Neural cell (in vitro differentiated cells): ENCODE results near the gene PXDN.

Source experiments
- EZH2 ChIP-seq: fragments of 200-600, 300-800 bp; shearing (Covaris generic), sonication (generic); IDR thresholded peaks from 2 replicates; pipeline ENCODE4 v1.6.1; 2014; ENCODE audit warnings: antibody characterized with exemption, low read length, borderline replicate concordance, mild to moderate bottlenecking; ENCODE audit not compliant: insufficient read depth, poor library complexity, severe bottlenecking
- TF ChIP-seq, protein P1 (sequence below): fragments of 450-650 bp; IDR thresholded peaks from 2 replicates; pipeline ENCODE4 v1.5.1; 2014; ENCODE audit warnings: antibody characterized with exemption, mild to moderate bottlenecking, moderate library complexity; ENCODE audit not compliant: poor library complexity, severe bottlenecking

DNA sequence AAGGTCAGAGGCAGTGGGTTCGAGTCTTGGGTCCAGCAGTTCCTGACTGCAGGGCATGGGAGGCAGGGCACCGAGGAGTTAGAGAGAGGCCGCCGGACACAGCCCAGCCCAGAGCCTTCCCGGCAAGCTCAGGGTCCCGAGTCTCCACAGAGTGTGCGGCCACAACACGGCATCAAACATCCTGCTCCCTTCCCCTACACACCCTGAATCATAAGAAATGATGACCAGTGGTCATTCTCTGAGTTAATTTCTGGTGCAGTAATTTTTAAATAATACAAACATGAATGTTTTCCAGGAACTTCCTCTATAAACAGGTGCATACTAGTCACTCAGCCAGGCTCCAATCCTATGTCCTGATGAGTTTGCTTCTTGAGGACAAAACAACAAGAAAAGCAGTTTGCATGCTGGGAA lies 118.0 kb downstream of the PXDN start:
- TF ChIP-seq, protein P1, sequence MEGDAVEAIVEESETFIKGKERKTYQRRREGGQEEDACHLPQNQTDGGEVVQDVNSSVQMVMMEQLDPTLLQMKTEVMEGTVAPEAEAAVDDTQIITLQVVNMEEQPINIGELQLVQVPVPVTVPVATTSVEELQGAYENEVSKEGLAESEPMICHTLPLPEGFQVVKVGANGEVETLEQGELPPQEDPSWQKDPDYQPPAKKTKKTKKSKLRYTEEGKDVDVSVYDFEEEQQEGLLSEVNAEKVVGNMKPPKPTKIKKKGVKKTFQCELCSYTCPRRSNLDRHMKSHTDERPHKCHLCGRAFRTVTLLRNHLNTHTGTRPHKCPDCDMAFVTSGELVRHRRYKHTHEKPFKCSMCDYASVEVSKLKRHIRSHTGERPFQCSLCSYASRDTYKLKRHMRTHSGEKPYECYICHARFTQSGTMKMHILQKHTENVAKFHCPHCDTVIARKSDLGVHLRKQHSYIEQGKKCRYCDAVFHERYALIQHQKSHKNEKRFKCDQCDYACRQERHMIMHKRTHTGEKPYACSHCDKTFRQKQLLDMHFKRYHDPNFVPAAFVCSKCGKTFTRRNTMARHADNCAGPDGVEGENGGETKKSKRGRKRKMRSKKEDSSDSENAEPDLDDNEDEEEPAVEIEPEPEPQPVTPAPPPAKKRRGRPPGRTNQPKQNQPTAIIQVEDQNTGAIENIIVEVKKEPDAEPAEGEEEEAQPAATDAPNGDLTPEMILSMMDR: no peak
- TF ChIP-seq EZH2: no peak
